NCI-H1694 (cell line): ENCODE measurements around the gene CPED1.
"Not testable (repeated sequence)": the region's sequence is repeated elsewhere in the genome, so short reads cannot be mapped to it uniquely, and the experiment has no call there.

ENCODE experiments used
- DNase-seq: peaks from one replicate; lab custom pipeline; 2025; lab: John Stamatoyannopoulos, UW

CPED1 gene

GRCh38 chr7:120981888-120982615 lies 6.5 kb upstream of the CPED1 start:
- DNase-seq: no peak

GRCh38 chr7:120983592-120983991 lies 4.9 kb upstream of the CPED1 start:
- DNase-seq: not testable (repeated sequence)

GRCh38 chr7:120984406-120984805 lies 4.1 kb upstream of the CPED1 start:
- DNase-seq: no peak

GRCh38 chr7:120985130-120985758 lies 3.3 kb upstream of the CPED1 start:
- DNase-seq: no peak

- DNase-seq: no peak
Observed at GRCh38 chr7:120985839-120986238, 2.7 kb upstream of the CPED1 start.

GRCh38 chr7:120986650-120987049 lies 1.9 kb upstream of the CPED1 start:
- no peak for DNase-seq

GRCh38 chr7:120987280-120987679 lies 1.2 kb upstream of the CPED1 start:
- DNase-seq: no peak

GRCh38 chr7:120987683-120988590 lies 574 bp upstream of the CPED1 start:
- DNase-seq: peak; percentile 69

GRCh38 chr7:120989257-120990220 lies 1.0 kb downstream of the CPED1 start:
- DNase-seq: no peak

- DNase-seq: no peak
Observed at GRCh38 chr7:120990468-120991118, 2.1 kb downstream of the CPED1 start.

- DNase-seq: no peak
Observed at GRCh38 chr7:120991161-120991560, 2.6 kb downstream of the CPED1 start.

- no peak for DNase-seq
Observed at GRCh38 chr7:120991581-120991980, 3.1 kb downstream of the CPED1 start.

GRCh38 chr7:120992272-120992964 lies 3.9 kb downstream of the CPED1 start:
- no peak for DNase-seq

- no peak for DNase-seq
Observed at GRCh38 chr7:120992965-120993494, 4.5 kb downstream of the CPED1 start.

- DNase-seq: no peak
Observed at GRCh38 chr7:120993553-120994191, 5.2 kb downstream of the CPED1 start.

- no peak for DNase-seq
Observed at GRCh38 chr7:120994512-120995410, 6.2 kb downstream of the CPED1 start.

GRCh38 chr7:120995654-120996053 lies 7.1 kb downstream of the CPED1 start:
- no peak for DNase-seq

GRCh38 chr7:120996333-120996987 lies 7.9 kb downstream of the CPED1 start:
- DNase-seq: no peak
